Measurements from ENCODE around the gene NCS1.

The NCS1 gene

DNA sequence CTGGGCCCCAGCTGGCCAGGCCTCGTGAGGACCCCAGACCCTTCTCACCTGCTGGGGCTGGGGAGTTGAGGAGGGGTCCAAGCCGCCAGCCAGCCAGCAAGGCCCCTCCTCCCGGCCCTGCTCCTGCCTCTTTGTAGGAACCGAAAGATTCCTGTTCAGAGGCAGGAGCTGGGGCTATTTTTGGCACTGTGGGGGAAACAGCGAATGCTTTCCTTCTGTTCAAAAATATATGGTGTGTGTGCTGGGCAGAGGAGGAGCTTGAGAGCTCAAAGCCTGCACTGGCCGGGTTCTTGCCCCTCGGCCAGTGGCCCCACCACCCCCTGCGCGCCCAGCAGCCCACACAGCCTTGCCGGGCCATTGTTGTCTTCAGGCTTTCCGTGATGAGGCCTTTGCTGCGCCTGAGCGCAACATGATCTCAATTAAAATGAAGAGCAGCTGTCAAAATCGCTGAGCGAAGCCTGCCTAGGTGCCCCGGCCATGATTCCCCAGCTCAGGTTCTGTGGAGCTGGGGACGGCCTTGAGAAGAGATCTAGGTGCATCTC lies 13.4 kb downstream of the NCS1 start:
- ChIA-PET POLR2A (no interaction called here), CTCF (interaction anchor here (1.0 to 2.5 kb wide), 3 partner anchors 12 to 78 kb away, joined by 4 to 8 read pairs (median 5); no protein-coding TSS in a partner anchor)
- Histone ChIP-seq H3K27ac (ENCODE audit: extremely low read depth, low read depth, low read length) (no peak overlapping the region), H3K4me3 (ENCODE audit: low read depth, low read length) (no peak overlapping the region), H3K9me3 (ENCODE audit: control insufficient read depth, insufficient read depth, low read depth, low read length) (no peaks in the 10 kb centered on the region), H3K36me3 (ENCODE audit: control insufficient read depth in 2 of 2, insufficient read depth in 1 of 2, low read length in 2 of 2) (peaks cover 0 to 6% of the 10 kb centered on the region in 2 experiments; a peak in 1 of 3 replicates), H3K4me1 (ENCODE audit: control insufficient read depth, insufficient read depth, low read length) (no peaks in the 10 kb centered on the region)
- peak; percentile 58 for TF ChIP-seq ZIC2 (tag by site-specific recombination; IDR thresholded peaks at IDR 0.05)
- TF ChIP-seq, protein P1, sequence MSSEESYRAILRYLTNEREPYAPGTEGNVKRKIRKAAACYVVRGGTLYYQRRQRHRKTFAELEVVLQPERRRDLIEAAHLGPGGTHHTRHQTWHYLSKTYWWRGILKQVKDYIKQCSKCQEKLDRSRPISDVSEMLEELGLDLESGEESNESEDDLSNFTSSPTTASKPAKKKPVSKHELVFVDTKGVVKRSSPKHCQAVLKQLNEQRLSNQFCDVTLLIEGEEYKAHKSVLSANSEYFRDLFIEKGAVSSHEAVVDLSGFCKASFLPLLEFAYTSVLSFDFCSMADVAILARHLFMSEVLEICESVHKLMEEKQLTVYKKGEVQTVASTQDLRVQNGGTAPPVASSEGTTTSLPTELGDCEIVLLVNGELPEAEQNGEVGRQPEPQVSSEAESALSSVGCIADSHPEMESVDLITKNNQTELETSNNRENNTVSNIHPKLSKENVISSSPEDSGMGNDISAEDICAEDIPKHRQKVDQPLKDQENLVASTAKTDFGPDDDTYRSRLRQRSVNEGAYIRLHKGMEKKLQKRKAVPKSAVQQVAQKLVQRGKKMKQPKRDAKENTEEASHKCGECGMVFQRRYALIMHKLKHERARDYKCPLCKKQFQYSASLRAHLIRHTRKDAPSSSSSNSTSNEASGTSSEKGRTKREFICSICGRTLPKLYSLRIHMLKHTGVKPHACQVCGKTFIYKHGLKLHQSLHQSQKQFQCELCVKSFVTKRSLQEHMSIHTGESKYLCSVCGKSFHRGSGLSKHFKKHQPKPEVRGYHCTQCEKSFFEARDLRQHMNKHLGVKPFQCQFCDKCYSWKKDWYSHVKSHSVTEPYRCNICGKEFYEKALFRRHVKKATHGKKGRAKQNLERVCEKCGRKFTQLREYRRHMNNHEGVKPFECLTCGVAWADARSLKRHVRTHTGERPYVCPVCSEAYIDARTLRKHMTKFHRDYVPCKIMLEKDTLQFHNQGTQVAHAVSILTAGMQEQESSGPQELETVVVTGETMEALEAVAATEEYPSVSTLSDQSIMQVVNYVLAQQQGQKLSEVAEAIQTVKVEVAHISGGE (tag by site-specific recombination; conservative IDR thresholded peaks at IDR 0.05; ENCODE audit: low read depth): no peak

DNA sequence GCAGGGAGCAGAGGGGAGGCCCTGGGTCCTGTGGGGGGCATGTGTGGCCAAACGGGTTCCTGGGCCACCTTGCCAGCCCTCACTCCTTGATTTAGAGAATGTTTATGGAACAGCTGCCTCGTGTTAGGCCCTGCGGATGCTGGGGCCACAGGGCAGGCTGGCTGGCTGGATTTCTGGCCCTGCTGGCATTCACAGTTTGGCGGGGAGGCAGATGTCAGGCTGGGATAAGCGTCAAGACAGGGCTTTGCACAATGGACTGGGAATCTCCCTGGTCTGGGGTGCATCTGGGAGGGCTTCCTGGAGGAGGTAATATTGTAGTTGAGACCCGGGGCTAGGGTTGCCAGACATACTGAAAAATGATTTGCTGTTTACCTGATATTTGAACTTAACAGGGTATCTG lies 13.8 kb downstream of the NCS1 start:
- Histone ChIP-seq H3K4me1 (ENCODE audit: control insufficient read depth, insufficient read depth, low read length) (no peaks in the 10 kb centered on the region), H3K36me3 (ENCODE audit: control insufficient read depth in 2 of 2, insufficient read depth in 1 of 2, low read length in 2 of 2) (peaks cover 0 to under 1% of the 10 kb centered on the region in 2 experiments; a peak in 1 of 3 replicates), H3K9me3 (ENCODE audit: control insufficient read depth, insufficient read depth, low read depth, low read length) (no peaks in the 10 kb centered on the region), H3K4me3 (ENCODE audit: low read depth, low read length) (no peak overlapping the region), H3K27ac (ENCODE audit: extremely low read depth, low read depth, low read length) (no peak overlapping the region)
- TF ChIP-seq IKZF3 (tag by site-specific recombination; IDR thresholded peaks at IDR 0.05) (no peak), ZNF596 (tag by site-specific recombination; IDR thresholded peaks at IDR 0.05) (no peak), ZNF747 (tag by site-specific recombination; IDR thresholded peaks at IDR 0.05) (no peak), ZNF157 (tag by site-specific recombination; IDR thresholded peaks at IDR 0.05) (no peak), ZSCAN16 (tag by site-specific recombination; IDR thresholded peaks at IDR 0.05) (no peak), ZNF624 (tag by site-specific recombination; IDR thresholded peaks at IDR 0.05) (no peak), ZNF791 (tag by site-specific recombination; IDR thresholded peaks at IDR 0.05) (no peak), ZNF423 (tag by site-specific recombination; IDR thresholded peaks at IDR 0.05) (no peak), KLF9 (tag by site-specific recombination; IDR thresholded peaks at IDR 0.05; ENCODE audit: low read depth) (no peak), ZNF138 (tag by site-specific recombination; IDR thresholded peaks at IDR 0.05; ENCODE audit: borderline replicate concordance) (no peak), ZNF777 (tag by site-specific recombination; IDR thresholded peaks at IDR 0.05; ENCODE audit: borderline replicate concordance) (no peak), ZNF169 (tag by site-specific recombination; IDR thresholded peaks at IDR 0.05) (no peak)
- TF ChIP-seq, protein P2, sequence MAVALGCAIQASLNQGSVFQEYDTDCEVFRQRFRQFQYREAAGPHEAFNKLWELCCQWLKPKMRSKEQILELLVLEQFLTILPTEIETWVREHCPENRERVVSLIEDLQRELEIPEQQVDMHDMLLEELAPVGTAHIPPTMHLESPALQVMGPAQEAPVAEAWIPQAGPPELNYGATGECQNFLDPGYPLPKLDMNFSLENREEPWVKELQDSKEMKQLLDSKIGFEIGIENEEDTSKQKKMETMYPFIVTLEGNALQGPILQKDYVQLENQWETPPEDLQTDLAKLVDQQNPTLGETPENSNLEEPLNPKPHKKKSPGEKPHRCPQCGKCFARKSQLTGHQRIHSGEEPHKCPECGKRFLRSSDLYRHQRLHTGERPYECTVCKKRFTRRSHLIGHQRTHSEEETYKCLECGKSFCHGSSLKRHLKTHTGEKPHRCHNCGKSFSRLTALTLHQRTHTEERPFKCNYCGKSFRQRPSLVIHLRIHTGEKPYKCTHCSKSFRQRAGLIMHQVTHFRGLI (tag by site-specific recombination; IDR thresholded peaks at IDR 0.05): no peak
- TF ChIP-seq, protein P3, sequence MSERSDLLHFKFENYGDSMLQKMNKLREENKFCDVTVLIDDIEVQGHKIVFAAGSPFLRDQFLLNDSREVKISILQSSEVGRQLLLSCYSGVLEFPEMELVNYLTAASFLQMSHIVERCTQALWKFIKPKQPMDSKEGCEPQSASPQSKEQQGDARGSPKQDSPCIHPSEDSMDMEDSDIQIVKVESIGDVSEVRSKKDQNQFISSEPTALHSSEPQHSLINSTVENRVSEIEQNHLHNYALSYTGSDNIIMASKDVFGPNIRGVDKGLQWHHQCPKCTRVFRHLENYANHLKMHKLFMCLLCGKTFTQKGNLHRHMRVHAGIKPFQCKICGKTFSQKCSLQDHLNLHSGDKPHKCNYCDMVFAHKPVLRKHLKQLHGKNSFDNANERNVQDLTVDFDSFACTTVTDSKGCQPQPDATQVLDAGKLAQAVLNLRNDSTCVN (tag by site-specific recombination; optimal IDR thresholded peaks at IDR 0.05): no peak
- TF ChIP-seq, protein P4, sequence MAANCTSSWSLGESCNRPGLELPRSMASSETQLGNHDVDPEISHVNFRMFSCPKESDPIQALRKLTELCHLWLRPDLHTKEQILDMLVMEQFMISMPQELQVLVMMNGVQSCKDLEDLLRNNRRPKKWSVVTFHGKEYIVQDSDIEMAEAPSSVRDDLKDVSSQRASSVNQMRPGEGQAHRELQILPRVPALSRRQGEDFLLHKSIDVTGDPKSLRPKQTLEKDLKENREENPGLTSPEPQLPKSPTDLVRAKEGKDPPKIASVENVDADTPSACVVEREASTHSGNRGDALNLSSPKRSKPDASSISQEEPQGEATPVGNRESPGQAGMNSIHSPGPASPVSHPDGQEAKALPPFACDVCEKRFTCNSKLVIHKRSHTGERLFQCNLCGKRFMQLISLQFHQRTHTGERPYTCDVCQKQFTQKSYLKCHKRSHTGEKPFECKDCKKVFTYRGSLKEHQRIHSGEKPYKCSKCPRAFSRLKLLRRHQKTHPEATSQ (tag by site-specific recombination; IDR thresholded peaks at IDR 0.05): no peak
- CTCF ChIA-PET: interaction anchor here (1.0 to 2.5 kb wide), 3 partner anchors 12 to 79 kb away, joined by 4 to 8 read pairs (median 5); no protein-coding TSS in a partner anchor
- POLR2A ChIA-PET: interaction anchor here (1.3 kb wide), 1 partner anchor 13 kb away, joined by 5 read pairs; the partner anchor contains the start of gene NCS1
